ENCODE data around the gene COL26A1.

COL26A1 gene

GRCh38 chr7:101373812-101374614, 11.3 kb downstream of the COL26A1 start:
- DNase-seq = no peak

GRCh38 chr7:101374990-101375389, 12.3 kb downstream of the COL26A1 start:
- DNase-seq = no peak

GRCh38 chr7:101376601-101377000, 13.9 kb downstream of the COL26A1 start:
- no peak for DNase-seq

GRCh38 chr7:101377189-101377736, 14.6 kb downstream of the COL26A1 start:
- DNase-seq = no peak

- no peak for DNase-seq
Observed at GRCh38 chr7:101378751-101379174, 16.1 kb downstream of the COL26A1 start.

- DNase-seq = no peak
Observed at GRCh38 chr7:101379302-101379701, 16.6 kb downstream of the COL26A1 start.

GRCh38 chr7:101381549-101382111, 19.0 kb downstream of the COL26A1 start:
- no peak for DNase-seq

GRCh38 chr7:101382937-101383336, 20.3 kb downstream of the COL26A1 start:
- no peak for DNase-seq

- no peak for DNase-seq
Observed at GRCh38 chr7:101386177-101386557, 23.5 kb downstream of the COL26A1 start.

- no peak for DNase-seq
Observed at GRCh38 chr7:101386558-101387231, 24.0 kb downstream of the COL26A1 start.

- DNase-seq = peak; percentile 19 to 30
Observed at GRCh38 chr7:101390901-101391301, 28.2 kb downstream of the COL26A1 start.

- no peak for DNase-seq
Observed at GRCh38 chr7:101391991-101392390, 29.3 kb downstream of the COL26A1 start.

- DNase-seq = no peak
Observed at GRCh38 chr7:101393865-101394264, 31.2 kb downstream of the COL26A1 start.

- DNase-seq = no peak
Observed at GRCh38 chr7:101395376-101395775, 32.7 kb downstream of the COL26A1 start.

GRCh38 chr7:101397243-101397642, 34.6 kb downstream of the COL26A1 start:
- DNase-seq = no peak

GRCh38 chr7:101397770-101398324, 35.2 kb downstream of the COL26A1 start:
- no peak for DNase-seq

- no peak for DNase-seq
Observed at GRCh38 chr7:101398396-101399289, 36.0 kb downstream of the COL26A1 start.

- no peak for DNase-seq
Observed at GRCh38 chr7:101399759-101400158, 37.1 kb downstream of the COL26A1 start.

GRCh38 chr7:101400751-101401150, 38.1 kb downstream of the COL26A1 start:
- DNase-seq = no peak

GRCh38 chr7:101401390-101402080, 38.9 kb downstream of the COL26A1 start:
- DNase-seq = no peak

GRCh38 chr7:101402081-101402779, 39.6 kb downstream of the COL26A1 start:
- no peak for DNase-seq

All from stimulated activated CD4-positive, alpha-beta T cell treated with anti-CD3 and anti-CD28 coated beads, Interleukin-2, amount 100 ng/mL, for 24 hours (primary cell).